SK-N-SH (cell line): Measurements from ENCODE around the gene TECPR1. TPM values are rescaled to one million over a fixed set of nuclear protein-coding genes. Genes with fewer than 3 reads are reported as not detected.

Experiments
- CTCF ChIA-PET: fragments of 300-600, 350-600 bp; formaldehyde crosslinking; extraction: SDS; loops from one replicate; lab custom pipeline; 2021; lab: Yijun Ruan, JAX
- POLR2A ChIA-PET: fragments of 350-600 bp; sonication (Branson Sonifier 250); formaldehyde crosslinking; extraction: SDS; loops from one replicate; lab custom pipeline; 2020; ENCODE audit warnings: antibody characterized with exemption, inconsistent platforms; lab: Yijun Ruan, JAX
- DNase-seq: peaks from one replicate; pipeline ENCODE4 v3.0.0; 2012
- H2AFZ ChIP-seq: fragments of 200-600 bp; sonication (generic); 2 replicates; pipeline ENCODE4 v1.8.1; 2016; ENCODE audit warnings: antibody characterized with exemption, mild to moderate bottlenecking, low read depth
- H3F3A ChIP-seq: fragments of 200-600 bp; sonication (generic); replicated peaks from 2 replicates; pipeline ENCODE3; 2016; ENCODE audit warnings: antibody characterized with exemption, mild to moderate bottlenecking; ENCODE audit not compliant: insufficient read depth
- H3K27ac ChIP-seq, 2 experiments: fragments of 200-500 bp in 1 of 2; fragments of 200-600 bp in 1 of 2; sonication (Bioruptor generic) in 1 of 2; sonication (generic), shearing (Covaris generic) in 1 of 2; 2 replicates each; pipeline versions ENCODE4 v1.5.1 to v1.6.1; 2014 to 2016; ENCODE audit warnings: low read depth in 2 of 2, inconsistent platforms in 1 of 2, low read length in 1 of 2, mild to moderate bottlenecking in 1 of 2, mixed read lengths in 1 of 2
- H3K27me3 ChIP-seq: fragments of 200-600 bp; sonication (generic), shearing (Covaris generic); 2 replicates; pipeline ENCODE4 v1.6.1; 2016; ENCODE audit warnings: mixed run types; ENCODE audit not compliant: insufficient read depth
- H3K36me3 ChIP-seq, 2 experiments: fragments of 200-500 bp in 1 of 2; fragments of 200-600 bp in 1 of 2; sonication (Bioruptor generic) in 1 of 2; sonication (generic) in 1 of 2; replicated peaks in 1 of 2; 2 replicates each; pipeline versions ENCODE3 to v1.5.1; 2014 to 2016; ENCODE audit warnings: low read length in 1 of 2, mild to moderate bottlenecking in 1 of 2; ENCODE audit not compliant: insufficient read depth in 2 of 2, control insufficient read depth in 1 of 2
- H3K4me1 ChIP-seq, 2 experiments: fragments of 200-500 bp in 1 of 2; fragments of 200-600 bp in 1 of 2; sonication (Bioruptor generic) in 1 of 2; sonication (generic), shearing (Covaris generic) in 1 of 2; 2 replicates each; pipeline versions ENCODE4 v1.5.1 to v1.6.1; 2014 to 2016; ENCODE audit warnings: low read depth in 1 of 2, low read length in 1 of 2, mixed run types in 1 of 2; ENCODE audit not compliant: insufficient read depth in 2 of 2, control insufficient read depth in 1 of 2
- H3K4me2 ChIP-seq: fragments of 200-600 bp; sonication (generic), shearing (Covaris generic); 2 replicates; pipeline ENCODE4 v1.6.1; 2017; ENCODE audit warnings: mixed run types
- H3K4me3 ChIP-seq, 2 experiments: fragments of 200-500 bp in 1 of 2; fragments of 200-600 bp in 1 of 2; sonication (Bioruptor generic) in 1 of 2; sonication (generic), shearing (Covaris generic) in 1 of 2; 2 replicates each; pipeline versions ENCODE4 v1.5.1 to v1.8.1; 2014 to 2016; ENCODE audit warnings: low read depth in 2 of 2, inconsistent platforms in 1 of 2, low read length in 1 of 2, mild to moderate bottlenecking in 1 of 2, mixed read lengths in 1 of 2, moderate library complexity in 1 of 2
- H3K79me2 ChIP-seq: fragments of 200-600 bp; sonication (generic); 2 replicates; pipeline ENCODE4 v1.8.1; 2017; ENCODE audit warnings: mild to moderate bottlenecking; ENCODE audit not compliant: insufficient read depth
- H3K9ac ChIP-seq: fragments of 200-600 bp; sonication (generic); 2 replicates; pipeline ENCODE4 v1.6.1; 2017; ENCODE audit warnings: mixed run types
- H3K9me2 ChIP-seq: fragments of 200-600 bp; sonication (generic); 2 replicates; pipeline ENCODE4 v1.6.1; 2017; ENCODE audit warnings: mixed run types
- H3K9me3 ChIP-seq: fragments of 200-600 bp; sonication (generic); 2 replicates; pipeline ENCODE4 v1.6.1; 2017; ENCODE audit warnings: mixed run types, mild to moderate bottlenecking, moderate library complexity
- H4K20me1 ChIP-seq: fragments of 200-600 bp; sonication (generic); 2 replicates; pipeline ENCODE4 v1.6.1; 2017; ENCODE audit warnings: mild to moderate bottlenecking, mixed run types; ENCODE audit not compliant: insufficient read depth
- CHD2 ChIP-seq: fragments of 150-350 bp; IDR thresholded peaks from 2 replicates; pipeline ENCODE4 v1.6.1; 2018; ENCODE audit warnings: low read length; ENCODE audit not compliant: partially characterized antibody
- EP300 ChIP-seq, 2 experiments: IDR thresholded peaks; 2 replicates each; pipeline versions ENCODE4 v1.4.0 to v1.6.1; 2012; ENCODE audit warnings: borderline replicate concordance in 1 of 2, low read depth in 1 of 2, low read length in 1 of 2
- EZH2phosphoT487 ChIP-seq: fragments of 200-600 bp; sonication (generic); IDR thresholded peaks from 2 replicates; pipeline ENCODE4 v1.6.1; 2017; ENCODE audit warnings: low read depth, mixed run types, mild to moderate bottlenecking, antibody characterized with exemption, moderate library complexity, borderline replicate concordance
- FOSL2 ChIP-seq: IDR thresholded peaks from 2 replicates; pipeline ENCODE4 v1.4.0; 2012; ENCODE audit warnings: low read depth, mild to moderate bottlenecking, moderate library complexity, borderline replicate concordance
- FOXJ3 ChIP-seq: sonication (generic); formaldehyde crosslinking; IDR thresholded peaks from 2 replicates; pipeline ENCODE4 v1.5.1; 2020; ENCODE audit warnings: mild to moderate bottlenecking, missing genetic modification reagents
- GATA2 ChIP-seq: sonication (generic); formaldehyde crosslinking; IDR thresholded peaks from 2 replicates; pipeline ENCODE4 v1.5.0; 2020; ENCODE audit warnings: mild to moderate bottlenecking, missing genetic modification reagents
- IRF3 ChIP-seq: fragments of 150-350 bp; IDR thresholded peaks from 2 replicates; pipeline ENCODE4 v1.6.1; 2016; ENCODE audit warnings: mild to moderate bottlenecking, low read depth, low read length
- JUND ChIP-seq: IDR thresholded peaks from 2 replicates; pipeline ENCODE4 v1.4.0; 2012
- MAX ChIP-seq: IDR thresholded peaks from 2 replicates; pipeline ENCODE4 v1.4.0; 2012; ENCODE audit warnings: low read depth
- MEF2A ChIP-seq: IDR thresholded peaks from 2 replicates; pipeline ENCODE4 v1.4.0; 2012; ENCODE audit warnings: low read depth, borderline replicate concordance
- MXI1 ChIP-seq: IDR thresholded peaks from 2 replicates; pipeline ENCODE4 v1.6.1; 2012; ENCODE audit warnings: mild to moderate bottlenecking, low read depth, low read length, improper control_type of control experiment
- RAD21 ChIP-seq: IDR thresholded peaks from 2 replicates; pipeline ENCODE4 v1.6.1; 2012; ENCODE audit warnings: mild to moderate bottlenecking, low read length
- RCOR1 ChIP-seq: fragments of 150-350 bp; IDR thresholded peaks from 2 replicates; pipeline ENCODE4 v1.6.1; 2017; ENCODE audit warnings: antibody characterized with exemption, low read length
- REST ChIP-seq: IDR thresholded peaks from 2 replicates; pipeline ENCODE4 v1.6.1; 2012; ENCODE audit warnings: mild to moderate bottlenecking, low read depth, low read length, moderate library complexity
- SMC3 ChIP-seq: IDR thresholded peaks from 2 replicates; pipeline ENCODE4 v1.6.1; 2012; ENCODE audit warnings: low read depth, low read length, improper control_type of control experiment
- TAF1 ChIP-seq: IDR thresholded peaks from 2 replicates; pipeline ENCODE4 v1.6.1; 2012; ENCODE audit warnings: low read depth, mild to moderate bottlenecking, low read length, moderate library complexity, borderline replicate concordance
- TCF12 ChIP-seq: IDR thresholded peaks from 2 replicates; pipeline ENCODE4 v1.4.0; 2012
- YY1 ChIP-seq: IDR thresholded peaks from 2 replicates; pipeline ENCODE4 v1.4.0; 2012; ENCODE audit warnings: low read depth, mild to moderate bottlenecking
- ZBTB33 ChIP-seq: IDR thresholded peaks from 2 replicates; pipeline ENCODE4 v1.4.0; 2012; ENCODE audit warnings: low read depth, borderline replicate concordance
- WGBS: methylation state at CpG from one replicate; pipeline ENCODE4 v1.1.6; 2017; ENCODE audit warnings: low lambda C conversion rate; 5-methylcytosine and 5-hydroxymethylcytosine counted together
- polyA plus RNA-seq, 3 experiments: library from polyadenylated mRNA; depleted of rRNA; stranded (reverse); fragments of >200 nt; gene quantifications; 2 replicates each; pipeline ENCODE4 v1.2.3, GENCODE V29; 2012

The TECPR1 gene
- polyA plus RNA-seq, 1 of the 3 experiments (the other 2 are of a cell fraction): 6.8 TPM

- CTCF ChIA-PET: no interaction called here
Measured at GRCh38 chr7:98227939-98228338, 24.1 kb downstream of the TECPR1 start.

More at GRCh38 chr7:98227939-98228338, 24.1 kb downstream of the TECPR1 start:
- Histone ChIP-seq H3K4me3 (no peak overlapping the region), H3K36me3 (peaks cover 0 to 7% of the 10 kb centered on the region in 2 experiments), H3K27ac (no peak overlapping the region), H3K4me2 (no peak overlapping the region), H3K9me3 (no peaks in the 10 kb centered on the region), H4K20me1 (no peaks in the 10 kb centered on the region), H3K79me2 (no peaks in the 10 kb centered on the region), H3K9ac (no peak overlapping the region), H3K27me3 (no peaks in the 10 kb centered on the region), H3K4me1 (peaks cover 0 to 2% of the 10 kb centered on the region in 2 experiments; a peak in 1 of 4 replicates), H3K9me2 (no peaks in the 10 kb centered on the region), H2AFZ (no peak overlapping the region), H3F3A (peaks cover 4% of the 10 kb centered on the region)
- 94% methylated on average over 18 of the region's 18 CpGs for WGBS
- POLR2A ChIA-PET: no interaction called here
- no peak for DNase-seq
- no peak for TF ChIP-seq RCOR1
- no peak for TF ChIP-seq TAF1
- no peak for TF ChIP-seq YY1
- TF ChIP-seq MEF2A: no peak
- no peak for TF ChIP-seq EZH2phosphoT487
- TF ChIP-seq IRF3: no peak
- TF ChIP-seq JUND: no peak
- TF ChIP-seq REST: no peak
- no peak for TF ChIP-seq MXI1
- TF ChIP-seq FOXJ3: no peak
- TF ChIP-seq CHD2: no peak
- no peak for TF ChIP-seq MAX
- TF ChIP-seq RAD21: no peak
- TF ChIP-seq FOSL2: no peak
- TF ChIP-seq SMC3: no peak
- TF ChIP-seq ZBTB33: no peak
- no peak for TF ChIP-seq TCF12
- no peak for TF ChIP-seq GATA2 (CRISPR knock-in tag)
- TF ChIP-seq EP300 (IDR thresholded peaks at IDR 0.05; ENCODE audit: borderline replicate concordance in 1 of 2, low read depth in 1 of 2, low read length in 1 of 2): no peak
